Mucosa of rectum (tissue), 2 donors: ENCODE data around the gene HBG1.

ENCODE experiments used
- H3K27ac ChIP-seq, 2 donors: one replicate each; pipeline ENCODE4 v1.7.0; 2013; ENCODE audit warnings: inconsistent platforms in 2 of 2, low read depth in 2 of 2, low read length in 2 of 2
- H3K27me3 ChIP-seq, 2 donors: one replicate each; pipeline ENCODE4 v1.7.0; 2013; ENCODE audit warnings: low read length in 2 of 2; ENCODE audit not compliant: control insufficient read depth in 2 of 2, insufficient read depth in 2 of 2
- H3K36me3 ChIP-seq, 2 donors: one replicate each; pipeline ENCODE4 v1.7.0; 2013; ENCODE audit warnings: low read length in 2 of 2; ENCODE audit not compliant: control insufficient read depth in 2 of 2, insufficient read depth in 2 of 2
- H3K4me1 ChIP-seq, 2 donors: one replicate each; pipeline ENCODE4 v1.7.0; 2013; ENCODE audit warnings: low read length in 2 of 2, mild to moderate bottlenecking in 1 of 2; ENCODE audit not compliant: control insufficient read depth in 2 of 2, insufficient read depth in 2 of 2
- H3K4me3 ChIP-seq, 2 donors: one replicate each; pipeline ENCODE4 v1.7.0; 2013; ENCODE audit warnings: low read length in 2 of 2
- H3K9ac ChIP-seq, 2 donors: one replicate each; pipeline ENCODE4 v1.7.0; 2013; ENCODE audit warnings: low read length in 2 of 2, low read depth in 1 of 2, mild to moderate bottlenecking in 1 of 2
- H3K9me3 ChIP-seq, 2 donors: one replicate each; pipeline ENCODE4 v1.7.0; 2013; ENCODE audit warnings: low read length in 2 of 2; ENCODE audit not compliant: control insufficient read depth in 2 of 2
- donor health status: healthy.
- donor health status: Normal muscosa, but diverticular disease.

The HBG1 gene

GRCh38 chr11:5247472-5248192 lies 2.0 kb downstream of the HBG1 start:
- no peaks in the 10 kb centered on the region for H3K36me3 ChIP-seq

GRCh38 chr11:5246772-5247471 lies 2.7 kb downstream of the HBG1 start:
- no peak overlapping the region for H3K27ac ChIP-seq
- no peaks in the 10 kb centered on the region for H3K4me1 ChIP-seq
- no peak overlapping the region for H3K9ac ChIP-seq
- H3K4me3 ChIP-seq: no peak overlapping the region
- no peaks in the 10 kb centered on the region for H3K36me3 ChIP-seq
- no peaks in the 10 kb centered on the region for H3K9me3 ChIP-seq
- no peaks in the 10 kb centered on the region for H3K27me3 ChIP-seq

More at GRCh38 chr11:5247472-5248192, 2.0 kb downstream of the HBG1 start:
- Histone ChIP-seq H3K27me3 (no peaks in the 10 kb centered on the region), H3K27ac (no peak overlapping the region), H3K4me1 (no peaks in the 10 kb centered on the region), H3K9ac (no peak overlapping the region), H3K4me3 (no peak overlapping the region), H3K9me3 (no peaks in the 10 kb centered on the region)

GRCh38 chr11:5245155-5245554 lies 4.5 kb downstream of the HBG1 start:
- H3K27ac ChIP-seq: no peak overlapping the region
- no peaks in the 10 kb centered on the region for H3K9me3 ChIP-seq
- no peak overlapping the region for H3K4me3 ChIP-seq
- no peak overlapping the region for H3K9ac ChIP-seq
- H3K27me3 ChIP-seq: no peaks in the 10 kb centered on the region
- H3K4me1 ChIP-seq: no peaks in the 10 kb centered on the region
- no peaks in the 10 kb centered on the region for H3K36me3 ChIP-seq

- no peaks in the 10 kb centered on the region for H3K27me3 ChIP-seq
- H3K36me3 ChIP-seq: no peaks in the 10 kb centered on the region
- H3K9ac ChIP-seq: no peak overlapping the region
- H3K9me3 ChIP-seq: no peaks in the 10 kb centered on the region
- no peak overlapping the region for H3K4me3 ChIP-seq
- H3K27ac ChIP-seq: no peak overlapping the region
- no peaks in the 10 kb centered on the region for H3K4me1 ChIP-seq
Observed at GRCh38 chr11:5243816-5244180, 5.9 kb downstream of the HBG1 start.

GRCh38 chr11:5242933-5243815 lies 6.5 kb downstream of the HBG1 start:
- no peak overlapping the region for H3K9ac ChIP-seq
- H3K27ac ChIP-seq: no peak overlapping the region
- H3K27me3 ChIP-seq: no peaks in the 10 kb centered on the region
- no peak overlapping the region for H3K4me3 ChIP-seq
- no peaks in the 10 kb centered on the region for H3K9me3 ChIP-seq
- H3K36me3 ChIP-seq: no peaks in the 10 kb centered on the region
- no peaks in the 10 kb centered on the region for H3K4me1 ChIP-seq

GRCh38 chr11:5242208-5242607 lies 7.4 kb downstream of the HBG1 start:
- no peak overlapping the region for H3K27ac ChIP-seq
- H3K4me1 ChIP-seq: no peaks in the 10 kb centered on the region
- no peaks in the 10 kb centered on the region for H3K36me3 ChIP-seq
- no peak overlapping the region for H3K9ac ChIP-seq
- no peak overlapping the region for H3K4me3 ChIP-seq
- H3K27me3 ChIP-seq: no peaks in the 10 kb centered on the region
- no peaks in the 10 kb centered on the region for H3K9me3 ChIP-seq

GRCh38 chr11:5241458-5241857 lies 8.2 kb downstream of the HBG1 start:
- Histone ChIP-seq H3K4me1 (no peaks in the 10 kb centered on the region), H3K36me3 (no peaks in the 10 kb centered on the region), H3K27ac (no peak overlapping the region), H3K4me3 (no peak overlapping the region), H3K27me3 (no peaks in the 10 kb centered on the region), H3K9ac (no peak overlapping the region), H3K9me3 (no peaks in the 10 kb centered on the region)

GRCh38 chr11:5240458-5240857 lies 9.2 kb downstream of the HBG1 start:
- Histone ChIP-seq H3K27ac (no peak overlapping the region), H3K36me3 (no peaks in the 10 kb centered on the region), H3K4me1 (no peaks in the 10 kb centered on the region)

GRCh38 chr11:5240056-5240455 lies 9.6 kb downstream of the HBG1 start:
- Histone ChIP-seq H3K27ac (no peak overlapping the region), H3K9me3 (no peaks in the 10 kb centered on the region), H3K36me3 (no peaks in the 10 kb centered on the region), H3K9ac (no peak overlapping the region), H3K4me3 (no peak overlapping the region), H3K4me1 (no peaks in the 10 kb centered on the region), H3K27me3 (no peaks in the 10 kb centered on the region)

More at GRCh38 chr11:5240458-5240857, 9.2 kb downstream of the HBG1 start:
- Histone ChIP-seq H3K9me3 (no peaks in the 10 kb centered on the region), H3K27me3 (no peaks in the 10 kb centered on the region), H3K4me3 (no peak overlapping the region), H3K9ac (no peak overlapping the region)

GRCh38 chr11:5239046-5239445 lies 10.6 kb downstream of the HBG1 start:
- H3K27me3 ChIP-seq: no peaks in the 10 kb centered on the region
- no peak overlapping the region for H3K9ac ChIP-seq
- H3K4me3 ChIP-seq: no peak overlapping the region
- H3K9me3 ChIP-seq: no peaks in the 10 kb centered on the region
- H3K27ac ChIP-seq: no peak overlapping the region
- H3K36me3 ChIP-seq: no peaks in the 10 kb centered on the region
- no peaks in the 10 kb centered on the region for H3K4me1 ChIP-seq
